ENCODE measurements around the gene TMPRSS6. TPM values are rescaled to one million over a fixed set of nuclear protein-coding genes. Genes with fewer than 3 reads are reported as not detected.

The TMPRSS6 gene
- total and polyA plus RNA-seq, 2 donors (not counting 1 experiment from before 2014, with no cell fraction given) = 0.03 TPM; not detected in 1

DNA sequence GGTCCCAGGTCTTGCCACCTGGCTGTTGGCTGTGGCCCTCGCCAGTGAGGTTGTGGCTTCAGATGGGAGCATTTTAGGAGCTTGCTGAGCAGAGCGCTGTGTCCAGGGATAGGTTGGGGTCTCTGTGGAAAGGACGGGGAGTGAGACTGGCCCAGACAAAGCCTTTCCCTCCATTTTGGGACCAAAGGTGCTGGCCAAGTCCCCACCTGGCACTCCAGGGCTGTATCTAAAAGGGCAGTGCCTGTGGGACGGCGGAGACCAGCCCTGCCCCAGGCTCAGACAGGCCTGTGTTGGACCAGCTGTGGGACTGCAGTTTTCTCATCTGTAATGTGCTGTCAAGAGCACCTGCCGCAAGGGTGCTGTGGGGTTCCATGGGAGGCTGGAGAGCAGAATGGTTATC, 62.9 kb downstream of the TMPRSS6 start:
- H3K4me1 ChIP-seq (ENCODE audit: control insufficient read depth in 2 of 2, insufficient read depth in 2 of 2, low read length in 2 of 2) = peaks cover 9 to 17% of the 10 kb centered on the region in 2 donors
- no peak overlapping the region for H3K4me3 ChIP-seq (ENCODE audit: control extremely low read depth in 1 of 5, extremely low read depth in 1 of 5, insufficient read depth in 1 of 5, low read depth in 2 of 5, low read length in 4 of 5)
- ChIA-PET CTCF (interaction anchor here (0.5 kb wide), 1 partner anchor 497 kb away, joined by 3 read pairs; no protein-coding TSS in a partner anchor), POLR2A (no interaction called here)
- no peak for ATAC-seq (ENCODE audit: low read depth)
- Mint-ChIP-seq H3K27me3 (peaks cover 2% of the 10 kb centered on the region), H3K9me3 (ENCODE audit: insufficient read depth) (no peaks in the 10 kb centered on the region), H3K4me1 (peaks cover 17% of the 10 kb centered on the region), H3K27ac (no peak overlapping the region), H3K4me3 (no peak overlapping the region)
- no peaks in the 10 kb centered on the region for H3K79me2 ChIP-seq (ENCODE audit: control insufficient read depth, insufficient read depth, low read length)
- no peaks in the 10 kb centered on the region for H3K9me3 ChIP-seq (ENCODE audit: control extremely low read depth in 1 of 3, control insufficient read depth in 2 of 3, insufficient read depth in 1 of 3, low read length in 2 of 3)
- no peaks in the 10 kb centered on the region for H3K36me3 ChIP-seq (replicated peaks in 1 of 2; ENCODE audit: control extremely low read depth in 1 of 2, control insufficient read depth in 1 of 2, extremely low read depth in 1 of 2, insufficient read depth in 2 of 2, low read length in 1 of 2)
- H4K20me1 ChIP-seq (ENCODE audit: control insufficient read depth, insufficient read depth, low read length, poor library complexity, severe bottlenecking) = no peaks in the 10 kb centered on the region
- H3K9ac ChIP-seq (ENCODE audit: low read length) = no peak overlapping the region
- H2AFZ ChIP-seq (ENCODE audit: insufficient read depth, low read depth, low read length, poor library complexity, severe bottlenecking) = no peak overlapping the region
- intact Hi-C loops (cut with micrococcal nuclease) = loop anchor here (10.0 kb wide), 1 partner anchor 192 kb away; no protein-coding TSS in a partner anchor
- WGBS (ENCODE audit: insufficient coverage) = 95% methylated on average over 6 of the region's 6 CpGs
- no peaks in the 10 kb centered on the region for H3K27me3 ChIP-seq (replicated peaks in 1 of 4; ENCODE audit: control extremely low read depth in 1 of 4, control insufficient read depth in 3 of 4, insufficient read depth in 4 of 4, low read length in 3 of 4)
- H3K4me2 ChIP-seq (replicated peaks; ENCODE audit: low read depth, low read length, poor library complexity, severe bottlenecking) = no peak overlapping the region
- H3K27ac ChIP-seq (ENCODE audit: low read length in 2 of 2) = no peak overlapping the region
- DNase-seq = no peak
- TF ChIP-seq EZH2 (IDR thresholded peaks at IDR 0.05; ENCODE audit: borderline replicate concordance, insufficient read depth, low read depth, low read length, poor library complexity, severe bottlenecking) = no peak
- TF ChIP-seq, protein P1, sequence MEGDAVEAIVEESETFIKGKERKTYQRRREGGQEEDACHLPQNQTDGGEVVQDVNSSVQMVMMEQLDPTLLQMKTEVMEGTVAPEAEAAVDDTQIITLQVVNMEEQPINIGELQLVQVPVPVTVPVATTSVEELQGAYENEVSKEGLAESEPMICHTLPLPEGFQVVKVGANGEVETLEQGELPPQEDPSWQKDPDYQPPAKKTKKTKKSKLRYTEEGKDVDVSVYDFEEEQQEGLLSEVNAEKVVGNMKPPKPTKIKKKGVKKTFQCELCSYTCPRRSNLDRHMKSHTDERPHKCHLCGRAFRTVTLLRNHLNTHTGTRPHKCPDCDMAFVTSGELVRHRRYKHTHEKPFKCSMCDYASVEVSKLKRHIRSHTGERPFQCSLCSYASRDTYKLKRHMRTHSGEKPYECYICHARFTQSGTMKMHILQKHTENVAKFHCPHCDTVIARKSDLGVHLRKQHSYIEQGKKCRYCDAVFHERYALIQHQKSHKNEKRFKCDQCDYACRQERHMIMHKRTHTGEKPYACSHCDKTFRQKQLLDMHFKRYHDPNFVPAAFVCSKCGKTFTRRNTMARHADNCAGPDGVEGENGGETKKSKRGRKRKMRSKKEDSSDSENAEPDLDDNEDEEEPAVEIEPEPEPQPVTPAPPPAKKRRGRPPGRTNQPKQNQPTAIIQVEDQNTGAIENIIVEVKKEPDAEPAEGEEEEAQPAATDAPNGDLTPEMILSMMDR (IDR thresholded peaks at IDR 0.05) = no peak

DNA sequence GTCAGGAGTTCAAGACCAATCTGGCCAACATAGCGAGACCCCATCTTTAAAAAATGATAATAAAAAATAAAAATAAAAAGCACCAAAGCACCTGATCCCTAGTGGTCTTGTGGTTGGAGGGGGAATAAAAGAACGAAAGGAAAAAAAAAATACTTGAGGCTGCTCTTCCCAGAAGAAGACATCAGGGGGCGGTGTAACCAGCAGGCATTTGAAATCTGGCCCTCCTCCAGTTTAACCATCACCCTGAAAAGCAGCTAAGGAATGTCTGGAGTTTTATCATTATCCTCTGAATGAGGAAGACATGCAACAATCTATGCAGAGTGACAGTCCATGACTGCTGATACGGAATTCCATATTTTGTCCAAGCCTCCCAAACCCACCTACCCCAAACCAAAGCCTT, 63.6 kb downstream of the TMPRSS6 start:
- no CpG with 5 or more reads among the region's 4 CpGs for WGBS (ENCODE audit: insufficient coverage)
- TF ChIP-seq, protein P1 (IDR thresholded peaks at IDR 0.05) = peak; percentile 41
- no peak for TF ChIP-seq EZH2 (IDR thresholded peaks at IDR 0.05; ENCODE audit: borderline replicate concordance, insufficient read depth, low read depth, low read length, poor library complexity, severe bottlenecking)
- Mint-ChIP-seq H3K27ac (no peak overlapping the region), H3K9me3 (ENCODE audit: insufficient read depth) (no peaks in the 10 kb centered on the region), H3K27me3 (peaks cover 4% of the 10 kb centered on the region), H3K4me3 (no peak overlapping the region), H3K4me1 (peaks cover 15% of the 10 kb centered on the region)
- Histone ChIP-seq H2AFZ (ENCODE audit: insufficient read depth, low read depth, low read length, poor library complexity, severe bottlenecking) (no peak overlapping the region), H4K20me1 (ENCODE audit: control insufficient read depth, insufficient read depth, low read length, poor library complexity, severe bottlenecking) (no peaks in the 10 kb centered on the region), H3K4me3 (ENCODE audit: control extremely low read depth in 1 of 5, extremely low read depth in 1 of 5, insufficient read depth in 1 of 5, low read depth in 2 of 5, low read length in 4 of 5) (no peak overlapping the region), H3K4me2 (replicated peaks; ENCODE audit: low read depth, low read length, poor library complexity, severe bottlenecking) (peak overlapping the region; percentile 20), H3K9me3 (ENCODE audit: control extremely low read depth in 1 of 3, control insufficient read depth in 2 of 3, insufficient read depth in 1 of 3, low read length in 2 of 3) (no peaks in the 10 kb centered on the region), H3K27ac (ENCODE audit: low read length in 2 of 2) (no peak overlapping the region), H3K27me3 (replicated peaks in 1 of 4; ENCODE audit: control extremely low read depth in 1 of 4, control insufficient read depth in 3 of 4, insufficient read depth in 4 of 4, low read length in 3 of 4) (no peaks in the 10 kb centered on the region), H3K4me1 (ENCODE audit: control insufficient read depth in 2 of 2, insufficient read depth in 2 of 2, low read length in 2 of 2) (peaks cover 9 to 14% of the 10 kb centered on the region in 2 donors), H3K79me2 (ENCODE audit: control insufficient read depth, insufficient read depth, low read length) (no peaks in the 10 kb centered on the region), H3K9ac (ENCODE audit: low read length) (no peak overlapping the region), H3K36me3 (replicated peaks in 1 of 2; ENCODE audit: control extremely low read depth in 1 of 2, control insufficient read depth in 1 of 2, extremely low read depth in 1 of 2, insufficient read depth in 2 of 2, low read length in 1 of 2) (no peaks in the 10 kb centered on the region)
- ATAC-seq (ENCODE audit: low read depth) (no peak), DNase-seq (no peak)
- intact Hi-C loops (cut with micrococcal nuclease) = loop anchor here (10.0 kb wide), 1 partner anchor 191 kb away; no protein-coding TSS in a partner anchor
- ChIA-PET CTCF (interaction anchor here (0.5 to 2.0 kb wide), 3 partner anchors 266 to 497 kb away, joined by 3 to 7 read pairs (median 3); no protein-coding TSS in a partner anchor), POLR2A (no interaction called here)
